Measurements from ENCODE around the gene L1CAM.

L1CAM gene

GRCh38 chrX:153913701-153914100 is 27.7 kb upstream of the L1CAM start:
- H3K4me3 ChIP-seq (ENCODE audit: low read depth, low read length): no peak overlapping the region
- no peak for TF ChIP-seq CTCF (conservative IDR thresholded peaks at IDR 0.05; ENCODE audit: low read depth, low read length)
- DNase-seq (ENCODE audit: low read depth): no peak

- no peak for DNase-seq (ENCODE audit: low read depth)
- no peak overlapping the region for H3K4me3 ChIP-seq (ENCODE audit: low read depth, low read length)
- TF ChIP-seq CTCF (conservative IDR thresholded peaks at IDR 0.05; ENCODE audit: low read depth, low read length): no peak
Measured at GRCh38 chrX:153913211-153913610, 27.2 kb upstream of the L1CAM start.

GRCh38 chrX:153911798-153912197 is 25.8 kb upstream of the L1CAM start:
- H3K4me3 ChIP-seq (ENCODE audit: low read depth, low read length): no peak overlapping the region
- no peak for DNase-seq (ENCODE audit: low read depth)
- no peak for TF ChIP-seq CTCF (conservative IDR thresholded peaks at IDR 0.05; ENCODE audit: low read depth, low read length)

GRCh38 chrX:153910446-153910845 is 24.5 kb upstream of the L1CAM start:
- TF ChIP-seq CTCF (conservative IDR thresholded peaks at IDR 0.05; ENCODE audit: low read depth, low read length): no peak
- H3K4me3 ChIP-seq (ENCODE audit: low read depth, low read length): no peak overlapping the region
- no peak for DNase-seq (ENCODE audit: low read depth)

- no peak for TF ChIP-seq CTCF (conservative IDR thresholded peaks at IDR 0.05; ENCODE audit: low read depth, low read length)
- no peak for DNase-seq (ENCODE audit: low read depth)
- H3K4me3 ChIP-seq (ENCODE audit: low read depth, low read length): no peak overlapping the region
Measured at GRCh38 chrX:153909980-153910360, 24.0 kb upstream of the L1CAM start.

- DNase-seq (ENCODE audit: low read depth): no peak
- TF ChIP-seq CTCF (conservative IDR thresholded peaks at IDR 0.05; ENCODE audit: low read depth, low read length): no peak
- no peak overlapping the region for H3K4me3 ChIP-seq (ENCODE audit: low read depth, low read length)
Measured at GRCh38 chrX:153909024-153909979, 23.3 kb upstream of the L1CAM start.
